IgD-negative memory B cell (primary cell): ENCODE results near the gene CELF3. TPM values are rescaled to one million over a fixed set of nuclear protein-coding genes. Genes with fewer than 3 reads are reported as not detected.
A peak's percentile ranks its signal among the peaks of the same experiment; 100 is the strongest.

Source experiments
- H3K27ac Mint-ChIP-seq, 3 donors: one replicate each; pipeline ENCODE4 v1.8.0; 2020 to 2022; ENCODE audit warnings: mild to moderate bottlenecking in 3 of 3, mixed read lengths in 3 of 3, moderate library complexity in 1 of 3
- H3K27me3 Mint-ChIP-seq: one replicate; pipeline ENCODE4 v1.8.0; 2021; ENCODE audit warnings: mixed read lengths
- H3K36me3 Mint-ChIP-seq: one replicate; pipeline ENCODE4 v1.8.0; 2020; ENCODE audit warnings: mild to moderate bottlenecking, mixed read lengths
- H3K4me1 Mint-ChIP-seq, 3 donors: one replicate each; pipeline ENCODE4 v1.8.0; 2020 to 2022; ENCODE audit warnings: mixed read lengths in 3 of 3, mild to moderate bottlenecking in 1 of 3
- H3K4me3 Mint-ChIP-seq, 4 donors: one replicate each; pipeline ENCODE4 v1.8.0; 2020 to 2022; ENCODE audit warnings: mild to moderate bottlenecking in 4 of 4, mixed read lengths in 4 of 4, moderate library complexity in 3 of 4
- H3K9me3 Mint-ChIP-seq, 3 donors: one replicate each; pipeline ENCODE4 v1.8.0; 2020 to 2021; ENCODE audit warnings: mixed read lengths in 3 of 3, mild to moderate bottlenecking in 1 of 3
- polyA plus RNA-seq: library from polyadenylated mRNA; unstranded; fragments of 300-500 nt; fragmentation: Illumina TruSeq; gene quantifications from one replicate; pipeline ENCODE4 v1.2.3, GENCODE V29; 2021

The CELF3 gene
- polyA plus RNA-seq, 1 donor from 2014 or later = not detected

DNA sequence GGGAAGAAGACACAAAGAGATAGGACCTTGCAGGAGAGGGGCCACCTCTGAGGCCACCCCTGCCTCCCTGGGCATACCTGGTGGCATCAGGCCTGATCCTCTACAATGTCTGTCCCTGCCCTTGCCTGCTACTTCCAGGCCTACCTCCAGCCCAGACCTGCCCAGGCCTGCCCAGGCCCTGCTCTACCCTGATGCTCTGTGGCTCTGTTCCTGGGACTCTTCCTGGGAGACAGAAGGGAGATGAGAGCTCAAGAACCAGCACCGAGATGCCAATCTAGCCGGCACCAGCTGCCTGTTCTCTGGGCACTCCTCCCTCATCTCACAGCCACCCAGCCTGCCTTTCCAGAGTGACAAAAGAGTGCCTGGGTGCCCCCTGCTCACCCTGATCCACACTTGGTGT is 2.7 kb downstream of the CELF3 start:
- no peaks in the 10 kb centered on the region for H3K36me3 Mint-ChIP-seq
- peaks cover 4 to 6% (median 4%) of the 10 kb centered on the region in 3 donors for H3K4me1 Mint-ChIP-seq
- H3K4me3 Mint-ChIP-seq = no peak overlapping the region
- no peak overlapping the region for H3K27ac Mint-ChIP-seq
- H3K27me3 Mint-ChIP-seq = peaks cover 29% of the 10 kb centered on the region
- no peaks in the 10 kb centered on the region for H3K9me3 Mint-ChIP-seq

DNA sequence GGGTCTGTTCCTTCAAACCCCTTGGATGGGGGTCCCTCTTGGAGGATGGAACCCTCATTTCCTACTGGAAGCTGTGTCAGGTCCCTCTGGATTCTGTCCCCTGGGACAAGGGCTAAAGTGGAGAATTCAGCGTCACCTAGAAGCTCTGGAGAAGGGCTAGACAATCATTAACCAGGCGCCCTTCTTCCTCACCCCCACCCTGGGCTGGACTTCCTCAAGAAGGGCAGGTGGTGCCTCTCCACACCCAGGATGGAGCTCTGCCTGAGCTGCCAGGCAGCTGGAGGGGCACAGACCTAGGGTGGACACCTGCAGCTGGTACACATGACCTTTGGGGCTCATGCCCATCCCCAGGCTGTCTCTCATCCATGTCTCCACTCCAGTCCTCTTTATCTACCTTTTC is 3.6 kb downstream of the CELF3 start:
- Mint-ChIP-seq H3K27ac (no peak overlapping the region), H3K9me3 (no peaks in the 10 kb centered on the region), H3K36me3 (no peaks in the 10 kb centered on the region), H3K4me3 (no peak overlapping the region), H3K4me1 (peaks cover 4 to 6% (median 4%) of the 10 kb centered on the region in 3 donors), H3K27me3 (peaks cover 26% of the 10 kb centered on the region)

DNA sequence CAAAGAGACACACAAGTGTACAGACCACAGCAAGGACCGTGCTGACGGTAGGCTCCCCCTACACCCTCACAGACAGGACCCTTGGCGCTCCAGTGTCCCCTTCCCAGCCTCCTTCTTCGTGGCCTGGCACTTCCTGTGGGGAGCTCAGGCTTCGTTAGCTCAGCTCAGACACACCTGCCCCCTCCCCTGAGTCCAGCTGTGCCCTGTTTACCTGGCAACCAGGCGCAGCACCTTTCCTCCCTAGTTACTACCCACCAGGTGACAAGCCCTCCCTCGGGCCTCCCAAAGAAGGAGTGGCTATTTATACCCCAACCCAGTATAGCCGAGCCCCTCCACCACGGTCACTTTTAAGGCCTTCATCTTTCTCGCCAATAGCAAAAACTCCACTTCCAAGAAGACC is 4.7 kb downstream of the CELF3 start:
- H3K27me3 Mint-ChIP-seq = peaks cover 17% of the 10 kb centered on the region
- H3K36me3 Mint-ChIP-seq = no peaks in the 10 kb centered on the region
- H3K4me3 Mint-ChIP-seq = no peak overlapping the region
- peaks cover 0 to 3% (median 2%) of the 10 kb centered on the region in 3 donors for H3K4me1 Mint-ChIP-seq
- no peaks in the 10 kb centered on the region for H3K9me3 Mint-ChIP-seq
- peak overlapping the region in 2 of 3 donors; percentile 16 to 85 for H3K27ac Mint-ChIP-seq

DNA sequence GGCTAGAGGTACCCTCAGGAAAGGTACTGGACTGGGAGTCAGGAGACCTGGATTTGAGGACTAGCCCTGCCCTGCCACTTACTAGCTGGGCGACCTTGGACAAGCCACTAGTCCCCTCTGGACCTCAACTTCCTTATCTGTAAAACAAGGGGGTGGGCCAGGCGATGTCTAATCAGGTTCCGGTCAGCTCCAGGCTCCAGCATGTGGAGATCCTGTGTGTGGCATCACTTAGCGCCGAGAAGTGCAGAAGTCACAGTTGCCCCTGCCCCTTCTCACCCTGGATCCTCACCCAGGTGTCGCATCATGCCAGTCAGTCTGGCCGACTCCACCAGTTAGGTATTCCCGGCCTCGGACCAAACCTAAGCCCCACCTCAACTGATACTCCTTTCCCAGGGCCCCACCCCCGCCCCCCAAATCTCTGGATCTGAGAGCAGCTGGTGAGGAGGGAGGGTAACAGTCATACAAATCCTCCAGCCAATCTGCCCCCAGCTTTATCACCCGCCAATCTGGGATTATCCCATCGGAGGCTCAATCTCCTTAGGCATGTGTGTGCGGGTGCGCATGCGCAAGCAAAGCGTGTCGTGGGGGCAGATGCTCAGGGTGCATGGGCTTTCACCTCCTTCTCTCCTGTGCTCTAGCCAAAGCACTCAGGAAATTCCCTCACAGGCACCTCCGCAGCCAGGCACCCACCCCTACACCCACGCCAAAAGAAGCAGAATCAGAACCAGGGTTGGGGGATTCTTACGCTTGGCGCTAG is 5.4 kb downstream of the CELF3 start:
- Mint-ChIP-seq H3K27me3 (peaks cover 13% of the 10 kb centered on the region), H3K36me3 (no peaks in the 10 kb centered on the region), H3K9me3 (no peaks in the 10 kb centered on the region), H3K27ac (no peak overlapping the region), H3K4me3 (no peak overlapping the region), H3K4me1 (peaks cover 0 to 2% (median 0%) of the 10 kb centered on the region in 3 donors)

DNA sequence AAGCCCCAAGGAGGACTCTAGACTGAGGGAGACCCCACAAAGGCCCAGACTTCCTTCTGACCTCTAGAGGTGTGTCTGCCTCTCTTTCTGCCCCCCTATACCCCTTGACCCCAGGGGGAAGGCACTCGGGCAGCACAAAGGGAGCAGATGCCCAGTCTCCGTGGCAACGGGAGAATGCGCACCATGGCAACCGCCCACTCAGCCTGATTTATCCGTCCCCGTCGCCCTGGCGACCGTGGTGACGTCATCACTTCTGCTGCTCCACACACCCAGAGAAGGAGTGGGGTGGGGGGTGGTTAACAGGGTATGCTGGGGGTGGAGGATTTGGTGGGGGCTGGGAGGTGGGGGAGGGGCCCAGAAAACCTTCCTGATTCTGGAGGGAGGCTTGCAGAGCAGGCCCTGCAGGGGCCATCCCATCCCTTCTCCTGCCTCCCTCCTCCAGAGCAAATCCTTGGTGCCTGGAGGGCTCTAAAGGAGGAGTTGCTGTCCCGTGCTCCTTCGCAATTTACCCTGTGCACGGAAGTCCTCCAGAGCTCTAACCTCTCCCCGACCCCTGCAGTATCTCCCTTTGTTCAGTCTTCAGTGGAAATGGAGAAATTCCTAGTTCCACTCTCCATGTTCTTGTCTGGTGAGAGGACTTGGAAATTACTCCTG is 6.3 kb downstream of the CELF3 start:
- no peaks in the 10 kb centered on the region for H3K9me3 Mint-ChIP-seq
- H3K27ac Mint-ChIP-seq = no peak overlapping the region
- H3K36me3 Mint-ChIP-seq = no peaks in the 10 kb centered on the region
- peaks cover 0 to 5% (median 5%) of the 10 kb centered on the region in 3 donors for H3K4me1 Mint-ChIP-seq
- H3K4me3 Mint-ChIP-seq = no peak overlapping the region
- peaks cover 7% of the 10 kb centered on the region for H3K27me3 Mint-ChIP-seq

DNA sequence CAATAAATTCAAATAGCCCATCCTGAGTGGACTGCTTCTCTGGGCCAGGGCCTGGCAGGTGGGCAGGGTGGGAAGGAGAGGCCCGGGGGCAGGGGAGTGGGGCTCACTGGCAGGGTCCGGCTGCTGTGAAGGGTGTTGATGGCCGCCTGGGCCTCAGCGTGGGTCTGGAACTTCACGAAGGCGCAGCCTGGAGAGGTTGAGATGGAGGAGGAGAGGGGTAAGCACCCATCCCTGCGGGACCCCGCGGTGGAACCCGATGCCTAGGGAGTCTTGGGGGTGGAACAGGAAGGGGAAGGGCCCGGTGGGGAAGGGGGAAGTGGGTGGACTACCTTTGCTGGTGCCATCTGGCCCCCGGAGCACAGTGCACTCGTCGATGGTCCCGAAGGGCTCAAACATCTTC is 7.7 kb downstream of the CELF3 start:
- H3K4me3 Mint-ChIP-seq = no peak overlapping the region

DNA sequence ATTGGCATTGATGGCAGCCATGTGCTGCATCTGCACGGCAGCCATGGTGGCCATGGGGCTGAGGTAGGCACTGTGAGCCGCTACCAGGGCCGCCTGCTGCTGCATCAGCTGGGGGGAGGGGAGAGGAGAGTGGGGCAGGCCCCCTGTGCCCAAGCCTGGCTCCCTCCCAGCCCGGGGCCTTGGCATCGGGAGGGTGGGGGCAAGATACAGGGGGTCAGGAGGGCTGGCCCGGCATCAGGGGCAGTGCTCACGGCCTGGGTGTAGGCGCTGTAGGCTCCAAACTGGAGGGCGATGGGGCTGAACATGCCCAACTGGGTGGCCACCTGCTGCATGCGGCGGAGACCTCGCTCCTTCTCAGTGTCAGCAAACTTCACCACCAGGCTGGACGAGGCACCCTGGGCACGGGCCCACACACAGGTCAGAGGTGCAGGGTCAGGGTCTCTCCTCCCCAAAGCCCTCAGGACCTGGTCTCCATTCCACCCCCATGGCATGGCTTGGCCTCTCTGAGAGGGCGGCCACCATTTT is 9.0 kb downstream of the CELF3 start:
- no peak overlapping the region for H3K4me3 Mint-ChIP-seq
- peaks cover 1% of the 10 kb centered on the region for H3K27me3 Mint-ChIP-seq
- H3K4me1 Mint-ChIP-seq = peaks cover under 1 to 7% (median 6%) of the 10 kb centered on the region in 3 donors
- H3K9me3 Mint-ChIP-seq = no peaks in the 10 kb centered on the region
- no peaks in the 10 kb centered on the region for H3K36me3 Mint-ChIP-seq
- no peak overlapping the region for H3K27ac Mint-ChIP-seq

More for the DNA sequence above, 7.7 kb downstream of the CELF3 start:
- peaks cover 1% of the 10 kb centered on the region for H3K27me3 Mint-ChIP-seq
- H3K27ac Mint-ChIP-seq = no peak overlapping the region
- peaks cover 0 to 7% (median 6%) of the 10 kb centered on the region in 3 donors for H3K4me1 Mint-ChIP-seq
- H3K36me3 Mint-ChIP-seq = no peaks in the 10 kb centered on the region
- H3K9me3 Mint-ChIP-seq = no peaks in the 10 kb centered on the region

DNA sequence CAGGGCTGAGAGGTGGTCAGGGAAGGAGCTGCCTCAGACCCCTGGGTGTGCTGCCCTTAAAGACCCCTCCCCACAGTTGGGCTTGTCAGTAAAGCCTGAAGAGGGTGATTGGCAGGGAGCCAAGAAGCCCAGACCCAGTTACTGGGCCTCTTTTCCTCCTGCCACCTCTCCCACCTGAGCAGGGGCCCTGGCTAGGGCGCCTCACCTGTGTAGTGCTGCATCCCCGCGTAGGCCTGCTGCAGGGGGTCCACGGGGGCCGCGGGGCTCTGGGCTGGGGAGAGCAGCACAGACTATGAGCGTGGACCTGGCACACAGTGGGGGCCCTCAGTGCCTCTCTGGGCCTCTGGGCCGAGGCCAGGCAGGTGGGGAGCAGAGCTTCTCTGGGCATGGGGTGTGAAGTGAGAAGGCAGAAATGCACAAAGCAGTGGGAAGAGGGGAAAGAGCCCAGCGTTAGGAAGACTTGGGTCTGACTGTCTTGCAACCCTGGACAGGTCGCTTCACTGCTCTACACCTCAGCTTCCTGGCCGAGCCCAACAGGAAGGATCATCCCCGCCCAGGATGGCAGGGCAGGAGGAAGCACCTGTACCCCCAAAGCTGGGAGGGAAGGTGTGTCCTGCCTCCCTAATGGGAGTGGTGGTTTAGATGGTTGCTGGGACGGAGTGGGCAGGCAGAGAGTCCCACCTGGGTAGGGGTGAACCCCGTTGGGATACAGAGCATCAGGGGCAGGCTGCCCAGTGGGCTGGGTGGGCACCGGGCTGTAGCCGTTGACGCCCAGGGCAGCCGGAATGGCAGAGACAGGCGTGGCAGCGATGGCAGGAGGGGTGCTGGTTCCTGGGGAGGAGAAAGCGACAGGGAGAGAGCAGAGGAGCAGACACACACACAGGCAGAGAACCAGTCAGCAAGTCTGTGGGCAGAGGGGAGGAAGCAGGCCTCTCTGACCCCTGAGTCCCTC is 9.9 kb downstream of the CELF3 start:
- peaks cover 1% of the 10 kb centered on the region for H3K27me3 Mint-ChIP-seq
- H3K4me3 Mint-ChIP-seq = no peak overlapping the region
- peak overlapping the region in 1 of 3 donors; percentile 35 for H3K27ac Mint-ChIP-seq
- H3K36me3 Mint-ChIP-seq = no peaks in the 10 kb centered on the region
- H3K9me3 Mint-ChIP-seq = no peaks in the 10 kb centered on the region
- H3K4me1 Mint-ChIP-seq = peaks cover 1 to 7% (median 6%) of the 10 kb centered on the region in 3 donors

DNA sequence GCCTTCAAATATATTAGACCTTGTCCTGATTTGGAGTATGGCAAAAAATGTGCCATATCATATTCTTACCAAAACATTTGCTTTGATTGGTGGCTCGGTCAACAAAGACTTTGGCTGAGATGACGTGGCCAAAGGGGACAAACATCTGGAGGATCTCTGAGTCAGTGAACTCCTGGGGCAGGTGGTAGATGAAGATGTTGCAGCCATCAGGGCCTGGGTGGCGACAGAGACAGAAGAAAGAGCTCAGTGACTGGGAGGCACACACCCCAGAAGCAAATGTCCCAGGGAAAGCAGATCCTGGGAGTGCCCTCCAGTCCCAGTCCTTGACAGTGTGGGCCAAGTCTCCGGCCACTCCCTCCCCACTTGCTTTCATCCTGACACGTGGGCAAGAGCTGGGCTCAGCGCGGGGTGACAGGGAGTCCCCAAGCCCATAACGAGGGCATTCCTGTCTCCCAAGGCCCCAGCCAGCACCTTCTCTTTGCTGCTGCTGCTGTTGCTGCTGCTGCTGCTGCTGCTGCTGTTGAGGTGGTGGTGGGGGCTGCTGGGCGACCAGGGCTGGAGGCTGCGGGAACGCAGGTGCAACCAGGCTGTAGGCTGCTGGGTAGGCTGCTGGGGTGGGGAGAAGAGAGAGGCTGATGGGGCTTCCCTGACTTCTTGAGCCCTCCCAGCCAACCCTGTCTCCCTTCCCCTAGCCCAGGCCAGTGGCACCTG is 10.7 kb downstream of the CELF3 start:
- Mint-ChIP-seq H3K27me3 (peaks cover 1% of the 10 kb centered on the region), H3K4me3 (no peak overlapping the region), H3K36me3 (peaks cover 6% of the 10 kb centered on the region), H3K9me3 (no peaks in the 10 kb centered on the region), H3K27ac (peak overlapping the region; percentile 2 to 54 (median 47)), H3K4me1 (peaks cover 2 to 7% (median 6%) of the 10 kb centered on the region in 3 donors)

DNA sequence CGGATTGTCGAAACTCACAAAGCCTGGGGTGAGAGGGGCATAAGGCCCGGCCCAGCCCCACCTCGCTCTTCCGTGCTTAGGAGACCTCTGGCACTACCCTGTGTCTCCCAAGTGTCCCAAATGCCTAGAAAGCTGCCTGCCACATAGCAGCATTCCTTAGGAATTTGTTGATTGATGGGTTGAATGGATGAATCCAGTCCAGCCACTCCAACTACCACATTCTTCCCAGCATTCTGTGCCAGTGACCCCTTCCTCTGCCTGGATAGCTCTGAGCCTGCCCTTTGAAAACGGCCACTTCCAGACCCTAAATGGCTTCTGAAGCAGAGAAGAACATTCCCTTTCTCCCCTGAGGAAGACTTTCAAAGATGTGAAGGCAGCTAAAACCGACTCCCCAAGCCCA is 11.5 kb downstream of the CELF3 start:
- Mint-ChIP-seq H3K4me3 (no peak overlapping the region), H3K9me3 (no peaks in the 10 kb centered on the region), H3K27ac (peak overlapping the region in 1 of 3 donors; percentile 2)

DNA sequence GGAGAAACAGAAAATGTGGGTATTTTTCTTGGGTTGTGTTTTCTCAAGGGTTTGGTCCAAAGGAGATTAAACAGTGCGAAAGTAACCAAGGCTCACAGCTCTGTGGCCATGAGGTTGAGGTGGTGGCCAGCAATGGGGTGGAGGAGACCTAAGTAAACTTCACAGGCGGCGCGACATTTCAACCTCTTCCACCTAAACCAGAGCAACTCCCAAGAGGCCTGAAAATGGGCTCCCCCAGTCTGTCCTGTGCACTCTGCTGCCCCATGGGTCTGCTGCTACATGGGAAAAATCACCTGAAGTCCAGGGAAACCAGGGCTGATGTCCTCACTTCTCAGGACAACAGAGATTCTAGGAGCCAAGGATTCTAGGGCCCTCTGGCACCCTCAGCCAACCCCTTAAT is 12.4 kb downstream of the CELF3 start:
- no peaks in the 10 kb centered on the region for H3K9me3 Mint-ChIP-seq
- no peak overlapping the region for H3K4me3 Mint-ChIP-seq
- no peak overlapping the region for H3K27ac Mint-ChIP-seq
- peaks cover 8% of the 10 kb centered on the region for H3K36me3 Mint-ChIP-seq
- H3K27me3 Mint-ChIP-seq = peaks cover 1% of the 10 kb centered on the region
- peaks cover 4 to 7% (median 6%) of the 10 kb centered on the region in 3 donors for H3K4me1 Mint-ChIP-seq

More for the DNA sequence above, 11.5 kb downstream of the CELF3 start:
- H3K27me3 Mint-ChIP-seq = peaks cover 1% of the 10 kb centered on the region
- peaks cover 4 to 7% (median 6%) of the 10 kb centered on the region in 3 donors for H3K4me1 Mint-ChIP-seq
- peaks cover 8% of the 10 kb centered on the region for H3K36me3 Mint-ChIP-seq

DNA sequence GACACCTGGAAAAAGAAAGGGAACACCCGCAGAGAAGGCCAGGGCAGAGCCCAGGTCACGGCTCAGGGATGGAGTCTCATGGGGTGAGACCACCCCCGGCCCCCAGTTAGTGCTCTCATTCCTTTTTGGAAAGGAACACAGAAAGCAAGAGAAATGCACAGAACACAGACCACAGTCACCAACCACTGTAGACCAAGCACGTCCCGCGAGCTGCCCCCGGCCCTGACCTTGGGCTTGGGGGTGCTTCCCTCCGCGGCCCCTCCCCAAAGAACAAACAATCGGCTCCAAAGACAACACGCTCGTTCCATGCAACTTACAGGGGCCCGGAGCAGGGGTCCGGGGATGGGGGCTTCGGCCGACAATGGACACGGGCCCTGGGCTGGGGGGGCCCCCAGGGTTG is 12.8 kb downstream of the CELF3 start:
- H3K4me3 Mint-ChIP-seq = no peak overlapping the region
- peaks cover 4 to 7% (median 6%) of the 10 kb centered on the region in 3 donors for H3K4me1 Mint-ChIP-seq
- H3K36me3 Mint-ChIP-seq = peaks cover 8% of the 10 kb centered on the region
- H3K9me3 Mint-ChIP-seq = no peaks in the 10 kb centered on the region
- peaks cover 1% of the 10 kb centered on the region for H3K27me3 Mint-ChIP-seq
- H3K27ac Mint-ChIP-seq = no peak overlapping the region

DNA sequence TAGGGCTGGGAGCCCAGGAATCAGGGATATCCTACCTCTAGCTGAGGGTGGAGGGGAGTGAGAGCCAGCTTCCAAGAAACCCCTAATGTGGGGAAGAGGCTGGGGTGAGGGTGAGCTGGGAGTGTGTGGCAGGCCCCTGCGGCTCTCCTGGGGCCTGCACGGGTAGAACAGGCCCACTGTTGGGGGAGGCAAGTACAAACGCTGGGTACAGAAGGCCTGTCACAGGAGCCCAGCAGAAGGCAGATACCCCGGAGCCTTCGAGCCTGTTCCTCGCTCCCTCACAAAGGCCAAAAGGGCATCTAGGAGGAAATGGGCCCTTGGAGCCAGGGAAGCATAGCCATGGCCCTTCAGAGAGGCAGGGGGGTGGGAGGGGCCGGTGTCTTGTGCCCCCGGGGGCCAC is 13.7 kb downstream of the CELF3 start:
- peaks cover 4 to 7% (median 6%) of the 10 kb centered on the region in 3 donors for H3K4me1 Mint-ChIP-seq
- no peaks in the 10 kb centered on the region for H3K9me3 Mint-ChIP-seq
- H3K27ac Mint-ChIP-seq = no peak overlapping the region
- H3K4me3 Mint-ChIP-seq = no peak overlapping the region
- peaks cover 8% of the 10 kb centered on the region for H3K36me3 Mint-ChIP-seq
- peaks cover 1% of the 10 kb centered on the region for H3K27me3 Mint-ChIP-seq

DNA sequence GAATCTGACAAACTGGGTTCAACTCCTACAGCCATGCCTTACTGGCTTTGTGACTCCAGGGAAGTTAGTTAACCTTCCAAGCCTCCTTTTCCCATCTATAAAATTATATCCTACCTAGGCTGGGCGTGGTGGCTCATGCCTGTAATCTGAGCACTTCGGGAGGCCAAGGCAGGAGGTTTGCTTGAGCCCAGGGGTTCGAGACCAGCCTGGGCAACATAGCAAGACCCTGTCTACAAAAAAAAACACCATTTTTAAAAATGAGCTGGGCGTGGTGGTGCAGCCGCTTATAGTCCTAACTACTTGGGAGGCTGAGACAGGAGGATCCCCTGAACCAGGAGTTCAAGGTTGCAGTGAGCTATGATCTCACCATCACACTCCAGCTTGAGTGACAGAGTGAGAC is 15.1 kb downstream of the CELF3 start:
- H3K4me3 Mint-ChIP-seq = no peak overlapping the region
- H3K9me3 Mint-ChIP-seq = no peaks in the 10 kb centered on the region
- no peak overlapping the region for H3K27ac Mint-ChIP-seq
- H3K36me3 Mint-ChIP-seq = peaks cover 11% of the 10 kb centered on the region
- peaks cover 1% of the 10 kb centered on the region for H3K27me3 Mint-ChIP-seq
- H3K4me1 Mint-ChIP-seq = peaks cover 4 to 7% (median 4%) of the 10 kb centered on the region in 3 donors
